SU-DHL-6 (cell line): ENCODE results near the gene F2RL3.

Source experiments
- H2AFZ ChIP-seq: fragments of 200-600 bp; sonication (generic); 2 replicates; pipeline ENCODE4 v1.6.1; 2014; ENCODE audit warnings: low read depth, mild to moderate bottlenecking, moderate library complexity, mixed read lengths, antibody characterized with exemption, low read length; ENCODE audit not compliant: severe bottlenecking
- H3F3A ChIP-seq: fragments of 200-600 bp; shearing (Covaris generic); 2 replicates; pipeline ENCODE4 v1.6.0; 2016; ENCODE audit warnings: antibody characterized with exemption, mild to moderate bottlenecking; ENCODE audit not compliant: insufficient read depth
- H3K27ac ChIP-seq: fragments of 200-600 bp; sonication (generic); 2 replicates; pipeline ENCODE4 v1.5.1; 2016; ENCODE audit warnings: low read depth, mild to moderate bottlenecking, low read length, moderate library complexity, mixed read lengths
- H3K27me3 ChIP-seq: fragments of 200-600 bp; sonication (generic), shearing (Covaris generic); 2 replicates; pipeline ENCODE4 v1.6.0; 2014; ENCODE audit warnings: mild to moderate bottlenecking, low read length
- H3K36me3 ChIP-seq: fragments of 200-600 bp; sonication (generic); 2 replicates; pipeline ENCODE4 v1.6.1; 2014; ENCODE audit warnings: mild to moderate bottlenecking, low read length, mixed read lengths
- H3K4me2 ChIP-seq: fragments of 300-600, 200-600 bp; shearing (Covaris generic), sonication (generic); 2 replicates; pipeline ENCODE4 v1.6.0; 2014; ENCODE audit warnings: low read length, low read depth, mild to moderate bottlenecking; ENCODE audit not compliant: poor library complexity, severe bottlenecking
- H3K4me3 ChIP-seq: fragments of 200-600 bp; sonication (generic); 2 replicates; pipeline ENCODE4 v1.5.1; 2014; ENCODE audit warnings: antibody characterized with exemption, low read length, mild to moderate bottlenecking, mixed read lengths; ENCODE audit not compliant: insufficient read depth, poor library complexity, severe bottlenecking
- H3K79me2 ChIP-seq: fragments of 200-600 bp; sonication (generic); 2 replicates; pipeline ENCODE4 v1.6.1; 2014; ENCODE audit warnings: mild to moderate bottlenecking, low read length, moderate library complexity; ENCODE audit not compliant: insufficient read depth
- H3K9ac ChIP-seq: fragments of 200-600 bp; sonication (generic); 2 replicates; pipeline ENCODE4 v1.7.0; 2014; ENCODE audit warnings: mild to moderate bottlenecking, low read length
- H3K9me2 ChIP-seq: fragments of 200-600 bp; sonication (generic); replicated peaks from 2 replicates; pipeline ENCODE4 v1.6.1; 2014; ENCODE audit warnings: low read length; ENCODE audit not compliant: insufficient read depth
- H3K9me3 ChIP-seq: fragments of 200-600 bp; sonication (generic); 2 replicates; pipeline ENCODE4 v1.6.1; 2014; ENCODE audit warnings: low read length, mixed read lengths; ENCODE audit not compliant: insufficient read depth
- H4K20me1 ChIP-seq: fragments of 200-600 bp; sonication (generic); 2 replicates; pipeline ENCODE4 v1.6.1; 2014; ENCODE audit warnings: low read depth, mild to moderate bottlenecking, antibody characterized with exemption, low read length, moderate library complexity, mixed read lengths
- CTCF ChIP-seq: fragments of 200-600 bp; sonication (generic); IDR thresholded peaks from one replicate; pipeline ENCODE4 v1.5.1; 2017; ENCODE audit warnings: antibody characterized with exemption, mild to moderate bottlenecking, low read length, moderate library complexity; ENCODE audit not compliant: insufficient read depth, poor library complexity, severe bottlenecking
- EZH2phosphoT487 ChIP-seq: fragments of 200-600 bp; sonication (generic), shearing (Covaris generic); conservative IDR thresholded peaks from 2 replicates; pipeline ENCODE4 v1.6.1; 2018; ENCODE audit warnings: mild to moderate bottlenecking, antibody characterized with exemption, low read length, moderate library complexity, mixed read lengths

The F2RL3 gene

GRCh38 chr19:16880884-16881554 is 7.8 kb upstream of the F2RL3 start:
- no peak overlapping the region for H3K27ac ChIP-seq
- no peaks in the 10 kb centered on the region for H3F3A ChIP-seq
- no peaks in the 10 kb centered on the region for H3K27me3 ChIP-seq
- no peak overlapping the region for H3K4me3 ChIP-seq
- H2AFZ ChIP-seq = no peak overlapping the region
- no peak overlapping the region for H3K4me2 ChIP-seq
- H3K79me2 ChIP-seq = no peaks in the 10 kb centered on the region
- H3K9ac ChIP-seq = no peak overlapping the region
- no peaks in the 10 kb centered on the region for H3K9me2 ChIP-seq
- no peaks in the 10 kb centered on the region for H4K20me1 ChIP-seq
- H3K36me3 ChIP-seq = no peaks in the 10 kb centered on the region
- peaks cover 14% of the 10 kb centered on the region; the same call in 1 of the 2 replicates for H3K9me3 ChIP-seq
- TF ChIP-seq EZH2phosphoT487 (no peak), CTCF (no peak)

GRCh38 chr19:16882146-16882545 is 6.7 kb upstream of the F2RL3 start:
- Histone ChIP-seq H3K9ac (no peak overlapping the region), H3K27me3 (no peaks in the 10 kb centered on the region), H3K9me3 (peaks cover 14% of the 10 kb centered on the region; the same call in 1 of the 2 replicates), H3K4me2 (no peak overlapping the region), H3K9me2 (no peaks in the 10 kb centered on the region), H3K36me3 (no peaks in the 10 kb centered on the region), H3F3A (no peaks in the 10 kb centered on the region), H4K20me1 (no peaks in the 10 kb centered on the region), H3K4me3 (no peak overlapping the region), H3K27ac (no peak overlapping the region), H2AFZ (no peak overlapping the region), H3K79me2 (no peaks in the 10 kb centered on the region)
- TF ChIP-seq EZH2phosphoT487 (no peak), CTCF (no peak)

- no peak overlapping the region for H2AFZ ChIP-seq
- no peaks in the 10 kb centered on the region for H3K9me2 ChIP-seq
- H3K4me2 ChIP-seq = no peak overlapping the region
- no peaks in the 10 kb centered on the region for H4K20me1 ChIP-seq
- no peaks in the 10 kb centered on the region for H3K79me2 ChIP-seq
- H3K9me3 ChIP-seq = peaks cover 14% of the 10 kb centered on the region; the same call in 1 of the 2 replicates
- H3K27me3 ChIP-seq = no peaks in the 10 kb centered on the region
- no peak overlapping the region for H3K4me3 ChIP-seq
- no peak overlapping the region for H3K9ac ChIP-seq
- TF ChIP-seq CTCF (no peak), EZH2phosphoT487 (no peak)
- H3K27ac ChIP-seq = no peak overlapping the region
- H3F3A ChIP-seq = no peaks in the 10 kb centered on the region
- H3K36me3 ChIP-seq = no peaks in the 10 kb centered on the region
Measured at GRCh38 chr19:16883522-16883921, 5.3 kb upstream of the F2RL3 start.
